Measurements from ENCODE around the gene CDC42EP2. TPM values are rescaled to one million over a fixed set of nuclear protein-coding genes. Genes with fewer than 3 reads are reported as not detected.

Gene CDC42EP2
- total and polyA plus RNA-seq, 4 donors, result 9.2 to 35.0 (median 26.2) TPM

DNA sequence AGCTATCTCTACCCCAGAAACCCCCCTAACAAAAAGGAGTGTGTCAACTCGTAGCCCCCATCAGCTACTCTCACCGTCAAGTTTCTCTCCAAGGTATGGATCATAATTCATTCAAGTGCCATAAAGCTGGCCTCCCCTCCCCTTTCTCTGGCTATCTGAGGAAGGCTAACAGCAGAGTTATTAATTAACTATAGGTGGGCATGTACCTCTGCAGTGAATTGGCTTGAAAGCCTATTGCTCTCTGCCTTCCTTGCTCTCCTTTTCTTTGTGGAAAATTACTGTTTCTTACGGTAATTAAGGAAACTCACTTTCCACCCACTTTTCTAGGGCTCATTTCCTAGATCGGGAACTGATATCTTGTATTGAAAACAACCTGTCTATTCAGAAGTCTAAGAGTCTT is 38.8 kb upstream of the CDC42EP2 start:
- peak in 1 of 3 donors; percentile 18 for DNase-seq
- WGBS, 2 donors, result 74 to 81% methylated on average over 4 of the region's 4 CpGs
- TF ChIP-seq, protein P1, sequence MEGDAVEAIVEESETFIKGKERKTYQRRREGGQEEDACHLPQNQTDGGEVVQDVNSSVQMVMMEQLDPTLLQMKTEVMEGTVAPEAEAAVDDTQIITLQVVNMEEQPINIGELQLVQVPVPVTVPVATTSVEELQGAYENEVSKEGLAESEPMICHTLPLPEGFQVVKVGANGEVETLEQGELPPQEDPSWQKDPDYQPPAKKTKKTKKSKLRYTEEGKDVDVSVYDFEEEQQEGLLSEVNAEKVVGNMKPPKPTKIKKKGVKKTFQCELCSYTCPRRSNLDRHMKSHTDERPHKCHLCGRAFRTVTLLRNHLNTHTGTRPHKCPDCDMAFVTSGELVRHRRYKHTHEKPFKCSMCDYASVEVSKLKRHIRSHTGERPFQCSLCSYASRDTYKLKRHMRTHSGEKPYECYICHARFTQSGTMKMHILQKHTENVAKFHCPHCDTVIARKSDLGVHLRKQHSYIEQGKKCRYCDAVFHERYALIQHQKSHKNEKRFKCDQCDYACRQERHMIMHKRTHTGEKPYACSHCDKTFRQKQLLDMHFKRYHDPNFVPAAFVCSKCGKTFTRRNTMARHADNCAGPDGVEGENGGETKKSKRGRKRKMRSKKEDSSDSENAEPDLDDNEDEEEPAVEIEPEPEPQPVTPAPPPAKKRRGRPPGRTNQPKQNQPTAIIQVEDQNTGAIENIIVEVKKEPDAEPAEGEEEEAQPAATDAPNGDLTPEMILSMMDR (IDR thresholded peaks at IDR 0.05; ENCODE audit: control extremely low read depth, extremely low read depth), result no peak
- peak overlapping the region in 1 of 2 donors; percentile 60 for H3K9ac ChIP-seq (ENCODE audit: insufficient read depth in 1 of 2, low read length in 2 of 2)
- H3K9me3 ChIP-seq (ENCODE audit: control insufficient read depth in 4 of 4, insufficient read depth in 3 of 4, low read length in 3 of 4), result no peaks in the 10 kb centered on the region
- peaks cover 0 to 11% (median 2%) of the 10 kb centered on the region in 4 donors for H3K36me3 ChIP-seq (ENCODE audit: control insufficient read depth in 4 of 4, insufficient read depth in 4 of 4, low read length in 4 of 4)
- H3K4me3 ChIP-seq, result no peak overlapping the region
- no peaks in the 10 kb centered on the region for H3K27me3 ChIP-seq (ENCODE audit: control insufficient read depth in 3 of 3, insufficient read depth in 3 of 3, low read length in 2 of 3)
- peaks cover 0 to 11% (median 6%) of the 10 kb centered on the region in 5 donors for H3K4me1 ChIP-seq (ENCODE audit: control insufficient read depth in 5 of 5, insufficient read depth in 5 of 5, low read length in 5 of 5)
- H3K27ac ChIP-seq (ENCODE audit: low read depth in 1 of 2, low read length in 1 of 2), result peak overlapping the region; percentile 22 to 35
- ATAC-seq (ENCODE audit: insufficient read depth, low FRiP score), result no peak

DNA sequence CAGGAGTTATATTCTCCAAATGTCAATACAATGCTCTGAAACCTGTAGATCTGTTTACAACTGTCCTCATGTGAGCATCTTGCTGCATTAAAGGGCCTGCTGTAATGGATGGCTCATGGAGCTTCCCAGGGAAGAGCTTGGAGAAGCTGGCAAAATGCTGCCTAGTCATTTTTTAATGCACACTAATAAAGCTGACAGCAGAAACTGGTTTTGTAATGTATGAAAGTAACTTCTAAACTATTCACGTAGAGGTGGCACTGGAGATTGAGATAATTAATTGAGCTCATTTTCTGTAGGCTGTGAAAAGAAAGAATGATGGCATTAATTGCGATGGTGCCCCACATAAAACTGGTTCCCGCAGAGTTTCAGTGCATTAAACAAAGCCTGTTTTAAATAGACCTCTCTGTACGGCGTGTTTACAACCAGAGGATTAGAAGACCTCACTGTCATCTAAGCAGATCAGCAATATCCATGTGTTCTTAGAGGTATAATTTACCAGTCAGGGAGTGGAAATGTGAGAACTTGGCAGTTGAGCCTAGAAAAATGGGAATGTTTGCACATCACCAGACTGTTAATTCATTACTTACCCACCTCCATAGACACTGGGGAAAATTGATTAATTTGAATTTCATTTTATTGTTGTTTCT is 36.9 kb upstream of the CDC42EP2 start:
- WGBS, 2 donors, result 95 to 98% methylated on average over 5 of the region's 5 CpGs

DNA sequence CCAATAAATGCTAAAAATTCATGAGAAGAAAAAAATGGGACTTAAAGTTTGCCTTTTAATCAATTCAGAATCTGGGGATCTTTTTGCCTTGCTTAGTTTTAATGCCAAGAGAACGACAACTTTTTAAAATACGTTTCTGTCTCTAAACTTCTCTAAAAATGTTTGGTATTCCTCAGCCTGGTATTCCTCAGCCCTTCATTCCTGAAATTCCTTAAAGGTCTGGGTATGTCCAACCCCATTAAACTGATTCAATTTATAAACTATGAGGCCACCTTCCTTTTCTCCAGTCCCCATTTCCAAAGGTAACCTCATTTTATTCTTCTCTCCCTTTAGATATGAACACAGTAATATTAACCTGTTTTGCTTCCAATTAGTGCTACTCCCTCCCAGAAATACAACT is 36.3 kb upstream of the CDC42EP2 start:
- peaks cover 10 to 15% (median 11%) of the 10 kb centered on the region in 4 donors for H3K36me3 ChIP-seq (ENCODE audit: control insufficient read depth in 4 of 4, insufficient read depth in 4 of 4, low read length in 4 of 4)
- H3K27me3 ChIP-seq (ENCODE audit: control insufficient read depth in 3 of 3, insufficient read depth in 3 of 3, low read length in 2 of 3), result no peaks in the 10 kb centered on the region
- ATAC-seq (ENCODE audit: insufficient read depth, low FRiP score) (no peak), DNase-seq (no peak)
- H3K4me3 ChIP-seq, result no peak overlapping the region
- WGBS, 2 donors, result 82 to 90% methylated on average over 2 of the region's 2 CpGs
- TF ChIP-seq, protein P1 (IDR thresholded peaks at IDR 0.05; ENCODE audit: control extremely low read depth, extremely low read depth), result no peak
- no peaks in the 10 kb centered on the region for H3K9me3 ChIP-seq (ENCODE audit: control insufficient read depth in 4 of 4, insufficient read depth in 3 of 4, low read length in 3 of 4)
- no peak overlapping the region for H3K27ac ChIP-seq (ENCODE audit: low read depth in 1 of 2, low read length in 1 of 2)
- H3K9ac ChIP-seq (ENCODE audit: insufficient read depth in 1 of 2, low read length in 2 of 2), result no peak overlapping the region
- peaks cover 0 to 11% (median 6%) of the 10 kb centered on the region in 5 donors for H3K4me1 ChIP-seq (ENCODE audit: control insufficient read depth in 5 of 5, insufficient read depth in 5 of 5, low read length in 5 of 5)

More for the DNA sequence above, 36.9 kb upstream of the CDC42EP2 start:
- TF ChIP-seq, protein P1 (IDR thresholded peaks at IDR 0.05; ENCODE audit: control extremely low read depth, extremely low read depth), result no peak
- peaks cover 8 to 13% (median 11%) of the 10 kb centered on the region in 4 donors for H3K36me3 ChIP-seq (ENCODE audit: control insufficient read depth in 4 of 4, insufficient read depth in 4 of 4, low read length in 4 of 4)
- H3K4me3 ChIP-seq, result no peak overlapping the region
- ATAC-seq (ENCODE audit: insufficient read depth, low FRiP score) (no peak), DNase-seq (no peak)
- H3K9me3 ChIP-seq (ENCODE audit: control insufficient read depth in 4 of 4, insufficient read depth in 3 of 4, low read length in 3 of 4), result no peaks in the 10 kb centered on the region
- no peaks in the 10 kb centered on the region for H3K27me3 ChIP-seq (ENCODE audit: control insufficient read depth in 3 of 3, insufficient read depth in 3 of 3, low read length in 2 of 3)
- no peak overlapping the region for H3K27ac ChIP-seq (ENCODE audit: low read depth in 1 of 2, low read length in 1 of 2)
- H3K9ac ChIP-seq (ENCODE audit: insufficient read depth in 1 of 2, low read length in 2 of 2), result no peak overlapping the region
- H3K4me1 ChIP-seq (ENCODE audit: control insufficient read depth in 5 of 5, insufficient read depth in 5 of 5, low read length in 5 of 5), result peaks cover 0 to 11% (median 6%) of the 10 kb centered on the region in 5 donors

All from lung (tissue), 12 donors.